Measurements from ENCODE around the gene ACOT8.
"Not testable (repeated sequence)": the region's sequence is repeated elsewhere in the genome, so short reads cannot be mapped to it uniquely, and the experiment has no call there.

The ACOT8 gene

DNA sequence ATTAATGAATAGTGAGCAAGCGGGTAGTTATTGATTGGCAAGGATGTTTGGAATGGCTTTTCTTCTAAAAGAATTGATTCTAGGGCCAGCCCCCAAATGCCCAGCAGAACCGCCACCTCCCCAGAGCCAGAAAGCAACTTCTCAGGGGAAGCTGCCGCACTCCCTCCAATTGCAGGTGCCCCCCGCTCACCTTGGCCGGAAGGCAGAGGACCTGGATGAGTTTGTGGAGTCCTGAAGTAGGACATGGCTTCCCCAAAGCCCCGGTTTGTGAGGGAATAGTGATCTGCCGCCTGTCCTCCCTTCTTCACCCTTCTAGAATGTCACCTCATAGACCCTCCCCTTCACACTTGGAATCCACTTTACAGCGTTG is 30.1 kb upstream of the ACOT8 start, which contains the start of gene SPATA25:
SPATA25 (minus strand) TSS at position 277 of the 370 bp plus-strand sequence; CDS start at position 245, 32 bp downstream.
- no peak for DNase-seq (ENCODE audit: low read depth)

DNA sequence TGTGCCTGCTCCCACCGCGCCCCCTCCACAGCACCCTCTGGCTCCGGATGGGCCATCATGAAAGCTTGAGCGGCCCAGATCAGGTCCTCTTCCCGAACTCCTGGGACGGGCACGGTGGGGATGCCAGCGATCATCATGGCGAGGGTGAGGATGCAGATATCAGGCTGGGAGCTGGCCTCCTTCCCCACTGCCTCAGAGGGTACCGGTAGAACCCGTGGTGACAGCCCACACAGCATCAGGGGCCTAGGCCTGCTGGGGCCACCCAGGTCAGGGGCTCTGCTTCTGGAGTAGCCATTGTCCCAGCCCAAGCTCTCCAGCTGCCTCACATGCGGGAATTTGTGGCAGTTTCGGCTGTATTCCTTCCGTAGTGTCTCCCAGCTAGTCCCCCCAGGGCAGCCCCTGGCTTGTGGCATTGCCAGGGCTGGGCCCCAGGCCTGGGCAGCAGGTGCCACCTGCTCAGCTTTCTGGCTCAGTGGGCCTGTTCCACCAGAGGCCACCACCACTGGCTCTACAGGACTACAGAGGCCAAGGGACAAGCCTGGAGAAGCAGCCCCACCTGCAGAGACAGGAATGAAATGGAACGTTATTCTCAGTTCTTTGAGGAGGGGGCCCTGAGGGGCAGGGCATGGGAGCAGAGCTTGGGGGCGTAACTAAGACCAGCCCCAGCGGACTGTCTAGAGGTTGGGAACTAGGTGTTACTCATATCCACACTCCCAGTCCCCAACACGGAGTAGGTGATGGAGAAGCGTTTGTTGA is 29.6 kb upstream of the ACOT8 start:
- no peak for DNase-seq (ENCODE audit: low read depth)

DNA sequence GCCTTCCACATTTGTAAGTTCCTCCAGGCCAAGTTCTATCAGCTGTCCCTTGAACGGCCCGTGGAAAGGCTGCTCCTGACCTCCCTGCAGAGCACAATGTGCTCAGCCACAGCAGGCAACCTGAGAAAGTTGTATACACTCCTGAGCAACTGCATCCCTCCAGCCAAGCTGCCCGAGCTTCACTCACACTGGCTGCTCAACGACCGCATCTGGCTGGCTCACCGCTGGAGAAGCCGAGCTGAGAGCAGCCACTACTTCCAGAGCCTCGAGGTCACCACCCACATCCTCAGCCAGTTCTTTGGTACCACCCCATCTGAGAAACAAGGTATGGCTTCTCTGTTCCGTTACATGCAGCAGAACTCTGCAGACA is 25.9 kb upstream of the ACOT8 start:
- DNase-seq (ENCODE audit: low read depth) = no peak

DNA sequence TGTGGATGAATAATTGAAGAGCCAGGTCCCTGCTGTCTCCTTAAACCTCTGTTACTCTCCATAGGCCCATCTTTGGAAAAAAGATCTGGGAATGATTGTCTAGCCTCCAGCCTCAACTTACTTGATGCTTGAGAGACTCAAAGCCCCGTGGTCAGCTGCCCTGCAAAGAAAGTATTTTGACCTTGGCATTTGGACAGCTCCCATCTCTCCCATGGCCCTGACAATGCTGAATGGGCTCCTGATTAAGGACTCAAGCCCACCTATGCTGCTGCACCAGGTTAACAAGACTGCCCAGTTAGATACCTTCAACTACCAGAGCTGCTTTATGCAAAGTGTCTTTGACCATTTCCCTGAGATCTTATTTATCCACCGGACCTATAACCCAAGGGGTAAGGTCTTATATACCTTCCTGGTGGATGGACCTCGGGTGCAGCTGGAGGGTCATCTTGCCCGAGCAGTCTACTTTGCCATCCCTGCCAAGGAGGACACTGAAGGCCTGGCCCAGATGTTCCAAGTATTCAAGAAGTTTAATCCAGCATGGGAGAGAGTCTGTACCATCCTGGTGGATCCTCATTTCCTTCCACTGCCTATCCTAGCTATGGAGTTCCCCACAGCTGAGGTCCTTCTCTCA is 25.4 kb upstream of the ACOT8 start:
- DNase-seq (ENCODE audit: low read depth) = no peak

DNA sequence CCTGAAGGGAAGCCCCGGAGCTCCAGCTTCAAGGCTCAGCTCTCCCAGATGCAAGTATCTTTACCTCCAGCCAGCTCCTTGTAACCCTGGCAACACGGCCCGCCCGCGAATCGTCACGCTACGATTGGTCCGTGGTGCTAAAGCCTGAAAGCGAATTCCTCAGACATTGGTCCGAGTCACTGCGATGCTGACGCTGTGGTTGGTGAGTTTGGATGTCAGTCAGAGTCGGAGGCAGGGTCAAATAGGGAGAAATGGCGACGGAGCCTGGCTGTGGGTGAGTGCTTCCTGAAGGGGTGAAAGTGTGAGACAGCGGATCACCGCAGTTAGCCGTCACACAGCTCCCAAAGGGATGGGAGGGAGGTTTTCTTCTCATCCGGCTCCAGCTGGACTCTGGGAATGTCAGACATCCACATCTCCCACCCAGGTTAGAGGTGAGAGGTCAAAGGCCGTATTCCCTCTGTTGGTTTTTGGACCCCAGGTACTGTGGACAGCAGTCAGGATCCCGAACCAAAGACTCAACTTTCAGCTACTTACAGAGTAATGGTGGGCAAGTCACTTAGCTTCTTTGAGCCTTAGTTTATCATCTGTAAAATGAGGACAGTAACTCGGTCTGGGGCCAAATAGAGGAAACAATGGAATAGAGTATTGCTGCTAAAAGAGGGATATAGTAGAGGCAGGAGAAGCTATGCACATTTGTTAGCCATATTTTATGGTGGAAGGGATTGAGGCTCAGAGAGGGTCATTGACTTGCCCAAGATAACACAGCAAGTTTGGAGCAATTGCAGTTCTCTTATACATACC is 24.0 kb upstream of the ACOT8 start, which contains the start of gene ZSWIM1:
ZSWIM1 (plus strand) TSS at position 240 of the 801 bp plus-strand sequence. CDS start 1,366 bp downstream, outside the sequence.
- DNase-seq (ENCODE audit: low read depth) = peak; percentile 99

DNA sequence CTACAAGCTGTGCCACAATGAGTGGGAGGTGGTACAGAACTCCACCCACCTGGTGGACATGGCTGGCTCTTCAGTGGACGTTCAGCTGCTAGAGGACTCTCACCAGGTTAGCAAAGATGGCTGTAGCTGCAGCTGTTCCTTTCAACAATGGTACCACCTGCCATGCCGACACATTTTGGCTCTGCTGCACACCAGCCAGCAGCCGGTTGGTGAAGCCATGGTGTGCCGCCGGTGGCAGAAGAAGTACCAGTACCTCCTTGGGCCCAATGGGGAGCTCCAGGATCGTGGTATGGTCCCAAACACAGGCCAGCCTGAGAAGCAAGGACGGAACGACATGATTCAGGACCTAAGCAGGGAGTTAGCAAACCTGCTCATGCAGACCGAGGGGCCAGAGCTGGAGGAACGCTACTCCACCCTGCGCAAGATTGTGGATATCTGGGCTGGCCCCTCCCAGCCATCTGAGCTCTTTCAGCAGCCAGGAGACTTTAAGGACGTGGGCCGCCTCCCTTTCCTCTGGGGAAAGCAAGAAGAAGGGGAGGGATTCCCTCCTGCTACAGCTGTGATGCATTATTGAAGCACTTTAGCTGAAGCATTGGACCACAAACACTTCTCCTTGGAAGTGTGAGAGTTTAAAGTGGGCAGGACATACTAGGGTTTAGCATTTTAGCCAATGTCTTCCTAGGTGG is 21.0 kb upstream of the ACOT8 start:
- no peak for DNase-seq (ENCODE audit: low read depth)

DNA sequence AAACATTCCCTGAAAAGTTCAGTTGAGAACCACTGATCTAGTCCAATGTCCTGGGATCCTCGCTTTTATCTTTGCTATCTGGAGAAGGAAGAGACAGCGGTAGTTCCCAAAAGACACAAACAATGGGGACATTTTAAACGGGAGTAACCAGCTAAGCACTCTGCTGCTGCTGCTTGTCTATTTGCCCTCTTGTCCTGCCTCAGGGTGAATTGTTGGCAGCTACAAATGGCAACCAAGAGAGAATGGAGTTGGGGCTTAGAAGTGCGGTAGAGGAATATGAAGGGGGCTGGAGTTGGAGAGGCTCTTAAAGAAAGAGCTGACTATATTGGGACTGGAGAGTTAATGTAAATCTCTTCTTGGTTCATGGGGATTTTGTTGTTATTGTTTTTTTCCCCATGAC is 17.4 kb upstream of the ACOT8 start:
- DNase-seq (ENCODE audit: low read depth) = no peak

DNA sequence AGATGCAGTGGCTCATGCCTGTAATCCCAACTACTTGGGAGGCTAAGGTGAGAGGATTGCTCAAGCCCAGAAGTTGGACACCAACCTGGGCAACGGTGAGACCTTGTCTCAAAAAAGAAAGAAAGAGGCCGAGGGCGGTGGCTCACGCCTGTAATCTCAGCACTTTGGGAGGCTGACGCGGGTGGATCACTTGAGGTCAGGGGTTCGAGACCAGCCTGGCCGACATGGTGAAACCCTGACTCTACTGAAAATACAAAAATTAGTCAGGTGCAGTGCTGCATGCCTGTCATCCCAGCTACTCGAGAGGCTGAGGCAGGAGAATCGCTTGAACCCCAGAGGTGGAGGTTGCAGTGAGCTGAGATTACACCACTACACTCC is 16.9 kb upstream of the ACOT8 start:
- not testable (repeated sequence) for DNase-seq (ENCODE audit: low read depth)

DNA sequence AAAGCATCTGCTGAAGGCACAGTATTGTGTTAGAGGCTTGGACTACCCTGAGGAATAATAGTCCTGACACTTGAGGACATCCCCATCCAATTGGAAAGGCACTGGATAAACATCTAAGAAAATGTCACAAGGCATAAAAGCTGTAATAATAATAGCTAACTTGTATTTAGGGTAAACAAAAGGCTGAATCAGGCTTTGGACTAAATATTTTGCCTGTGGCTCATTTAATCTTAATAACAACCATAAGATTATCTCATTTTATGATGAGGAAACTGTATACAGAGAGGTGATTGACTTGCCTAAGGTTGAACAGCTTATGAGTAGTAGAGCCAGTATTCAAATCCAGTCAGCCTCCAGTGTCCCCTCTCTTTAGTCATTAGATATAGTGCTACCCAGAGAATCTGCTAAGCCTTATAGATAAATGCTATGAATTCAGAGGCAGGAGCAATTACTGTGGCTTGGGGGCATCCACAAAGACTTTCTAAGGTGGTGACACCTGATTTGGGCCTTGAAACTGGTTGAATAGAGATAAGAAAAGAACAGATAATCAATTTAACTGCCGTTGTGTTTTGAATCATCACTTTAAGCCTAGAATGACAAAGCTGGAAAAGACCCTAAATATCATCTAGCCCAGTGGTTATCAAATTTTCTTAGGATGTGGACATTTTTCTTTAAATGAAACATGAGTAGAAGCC is 16.4 kb upstream of the ACOT8 start:
- no peak for DNase-seq (ENCODE audit: low read depth)

DNA sequence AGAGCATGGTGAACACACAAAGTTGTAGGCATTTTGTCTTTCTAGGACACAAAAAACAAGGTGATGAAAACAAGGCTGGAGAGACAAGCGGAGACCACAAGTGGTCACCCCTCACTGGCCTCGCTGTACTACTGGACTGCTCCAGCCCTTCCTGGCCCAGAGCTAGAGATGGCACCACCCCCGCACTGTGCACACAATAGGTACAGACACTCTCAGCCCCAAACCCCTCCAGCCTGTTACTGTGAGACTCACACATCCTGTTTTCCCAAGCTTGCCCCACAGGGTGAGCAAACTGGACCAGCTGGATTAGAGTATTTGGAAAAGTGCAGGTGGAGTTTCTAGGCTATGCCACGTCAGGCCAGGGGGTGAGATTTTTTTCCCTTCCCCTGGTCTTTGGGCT is 15.4 kb upstream of the ACOT8 start:
- no peak for DNase-seq (ENCODE audit: low read depth)

DNA sequence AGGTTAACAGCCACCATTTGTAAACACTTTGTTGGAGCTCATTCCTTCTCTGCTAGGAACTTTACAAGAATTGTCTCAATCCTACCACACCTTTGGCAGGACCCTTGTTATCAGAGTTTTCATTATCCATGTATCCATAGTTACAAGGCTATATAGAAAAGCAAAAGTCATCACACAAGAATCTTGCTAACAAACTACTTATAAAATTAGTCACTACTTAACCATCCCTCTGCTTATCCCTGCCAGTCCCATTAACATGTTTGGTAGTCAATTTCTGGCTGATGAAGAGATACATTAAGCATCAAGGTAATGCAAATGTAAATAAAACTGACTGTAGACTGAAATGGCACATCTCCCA is 10.6 kb upstream of the ACOT8 start:
- DNase-seq (ENCODE audit: low read depth) = no peak

DNA sequence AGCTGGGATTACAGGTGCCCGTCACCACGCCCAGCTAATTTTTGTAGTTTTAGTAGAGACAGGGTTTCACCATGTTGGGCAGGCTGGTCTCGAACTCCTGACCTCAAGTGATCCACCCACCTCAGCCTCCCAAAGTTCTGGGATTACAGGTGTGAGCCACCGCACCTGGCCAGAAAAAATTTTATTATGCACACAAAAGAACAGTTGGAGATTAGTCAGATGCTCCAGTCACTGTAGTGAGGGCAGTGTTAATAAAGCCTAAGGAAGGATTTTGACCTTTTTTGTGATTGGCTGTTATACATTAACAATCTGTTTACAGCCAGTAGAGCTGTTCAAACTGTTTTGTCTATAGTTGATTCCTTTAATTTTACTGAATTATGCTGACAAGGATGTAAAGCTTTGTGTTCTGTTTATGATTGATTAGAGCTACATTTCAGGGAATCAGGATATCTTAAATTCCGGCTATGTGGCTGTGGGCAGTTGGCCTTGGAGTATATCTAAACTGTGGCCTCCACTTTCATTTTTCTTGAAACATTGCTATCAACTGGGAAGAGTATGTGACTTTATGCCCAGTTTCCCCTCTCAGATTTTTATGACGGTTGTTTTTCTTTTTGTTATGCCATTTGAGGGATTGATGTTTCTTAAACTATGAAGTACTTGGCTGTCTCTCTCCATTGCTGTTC is 10.1 kb upstream of the ACOT8 start:
- DNase-seq (ENCODE audit: low read depth) = no peak

DNA sequence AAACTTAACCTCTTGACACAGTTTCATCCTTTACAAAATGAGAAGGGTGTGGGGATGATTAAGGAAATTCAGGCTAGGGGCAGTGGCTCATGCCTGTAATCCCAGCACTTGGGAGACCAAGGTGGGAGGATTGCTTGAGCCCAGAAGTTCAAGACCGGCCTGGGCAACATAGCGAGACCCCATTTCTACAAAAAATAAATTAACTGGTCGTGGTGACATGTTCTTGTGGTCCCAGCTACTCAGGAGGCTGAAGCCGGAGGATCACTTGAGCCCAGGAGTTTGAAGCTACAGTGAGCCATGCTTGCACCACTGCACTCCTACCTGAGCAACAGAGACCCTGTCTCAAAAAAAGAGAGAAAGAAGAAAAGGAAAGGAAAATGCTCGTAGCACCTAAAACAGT is 9.3 kb upstream of the ACOT8 start:
- DNase-seq (ENCODE audit: low read depth) = no peak

DNA sequence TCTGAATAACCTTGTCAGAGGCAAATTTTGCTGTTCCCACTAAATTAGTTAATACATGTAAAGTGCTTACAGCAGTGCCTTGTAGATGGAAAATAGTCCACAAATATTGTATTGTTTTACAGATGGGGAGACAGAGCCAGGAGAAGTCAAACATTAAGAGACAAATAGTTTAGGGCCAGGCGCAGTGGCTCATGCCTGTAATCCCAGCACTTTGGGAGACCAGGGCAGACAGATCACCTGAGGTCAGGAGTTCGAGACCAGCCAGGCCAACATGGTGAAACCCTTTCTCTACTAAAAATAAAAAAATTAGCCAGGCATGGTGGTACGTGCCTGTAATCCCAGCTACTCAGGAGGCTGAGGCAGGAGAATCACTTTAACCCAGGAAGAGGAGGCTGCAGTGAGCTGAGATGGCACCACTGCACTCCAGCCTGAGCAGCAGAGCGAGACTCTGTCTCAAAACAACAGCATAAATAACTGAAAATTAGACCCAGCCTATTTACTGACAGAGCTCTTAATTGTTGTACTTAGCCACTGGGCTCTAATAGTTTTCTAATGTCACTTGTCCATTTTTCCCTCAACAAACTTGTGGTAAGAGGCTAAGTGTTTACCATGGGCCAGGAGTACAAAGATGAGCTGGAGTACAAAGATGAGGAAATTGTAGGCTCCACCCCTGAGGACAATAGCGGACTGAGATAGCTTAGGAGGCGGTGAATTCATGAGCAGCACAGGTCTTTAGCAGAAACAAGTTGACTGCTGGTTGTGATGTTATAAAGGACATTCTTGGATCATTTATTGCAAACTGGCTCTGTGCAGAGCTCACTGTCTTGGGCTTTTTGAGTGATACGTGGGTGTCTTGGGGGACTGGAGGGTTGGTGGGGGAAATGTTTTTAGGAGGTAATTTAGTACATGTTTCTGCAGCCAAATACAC is 6.6 kb upstream of the ACOT8 start:
- no peak for DNase-seq (ENCODE audit: low read depth)

DNA sequence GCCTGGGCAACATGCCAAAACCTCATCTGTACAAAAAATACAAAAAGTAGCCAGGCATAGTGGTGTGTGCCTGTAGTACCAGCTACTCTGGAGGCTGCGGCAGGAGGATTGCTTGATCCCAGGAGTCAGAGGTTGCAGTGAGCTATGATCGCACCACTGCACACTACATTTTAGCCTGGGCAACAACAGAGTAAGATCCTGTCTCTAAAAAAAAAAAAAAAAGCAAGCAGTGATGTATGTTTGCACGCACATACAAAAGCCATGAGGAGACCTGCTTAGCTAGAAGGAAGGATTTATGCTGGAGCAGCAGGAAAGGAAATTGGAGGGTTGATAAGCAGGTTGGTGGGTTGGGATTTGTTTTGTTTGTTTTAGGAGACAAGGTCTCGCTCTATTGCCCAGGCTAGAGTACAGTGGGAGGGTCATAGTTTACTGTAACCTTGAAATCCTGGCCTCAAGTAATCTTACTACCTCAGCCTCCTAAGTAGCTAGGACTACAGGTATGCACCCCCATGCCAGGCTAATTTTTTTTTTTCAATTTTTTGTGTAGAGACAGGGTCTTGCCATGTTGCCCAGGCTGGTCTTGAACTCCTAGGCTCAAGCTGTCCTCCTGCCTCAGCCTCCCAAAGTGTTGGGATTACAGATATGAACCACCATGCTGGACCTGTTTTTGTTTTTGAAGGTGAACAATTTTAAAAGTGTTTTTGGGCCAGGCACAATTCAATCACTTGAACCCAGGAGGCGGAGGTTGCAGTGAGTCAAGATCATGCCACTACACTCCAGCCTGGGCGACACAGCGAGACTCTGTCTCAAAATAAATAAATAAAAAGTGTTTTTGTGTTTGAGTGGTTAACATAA is 4.3 kb upstream of the ACOT8 start:
- DNase-seq (ENCODE audit: low read depth) = no peak

DNA sequence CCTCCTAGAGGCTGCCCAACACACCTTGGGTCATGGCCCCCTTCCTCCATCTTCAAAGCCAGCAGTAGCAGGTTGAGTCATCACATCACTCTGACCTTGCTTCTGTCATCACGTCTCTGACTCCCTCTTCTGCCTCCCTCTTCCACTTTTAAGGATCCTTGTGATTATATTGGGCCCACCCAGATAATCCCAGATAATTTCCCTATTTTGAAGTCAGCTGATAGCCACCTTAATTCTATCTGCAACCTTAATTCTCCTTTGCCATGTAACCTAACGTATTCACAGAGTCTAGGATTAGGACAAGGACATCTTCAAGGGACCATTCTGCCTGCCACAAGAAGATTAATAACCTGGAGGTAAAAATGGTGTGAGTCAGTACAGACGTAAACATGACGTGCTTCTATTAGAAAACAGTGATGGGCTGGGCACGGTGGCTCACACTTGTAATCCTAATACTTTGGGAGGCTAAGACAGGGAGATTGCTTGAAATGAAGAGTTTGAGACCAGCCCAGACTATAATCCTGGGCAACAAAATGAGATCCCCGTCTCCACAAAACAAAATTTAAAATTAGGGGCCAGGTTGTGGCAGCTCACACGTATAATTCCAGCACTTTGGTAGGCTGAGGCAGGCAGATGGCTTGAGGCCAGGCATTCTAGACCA is 3.5 kb upstream of the ACOT8 start:
- no peak for DNase-seq (ENCODE audit: low read depth)

DNA sequence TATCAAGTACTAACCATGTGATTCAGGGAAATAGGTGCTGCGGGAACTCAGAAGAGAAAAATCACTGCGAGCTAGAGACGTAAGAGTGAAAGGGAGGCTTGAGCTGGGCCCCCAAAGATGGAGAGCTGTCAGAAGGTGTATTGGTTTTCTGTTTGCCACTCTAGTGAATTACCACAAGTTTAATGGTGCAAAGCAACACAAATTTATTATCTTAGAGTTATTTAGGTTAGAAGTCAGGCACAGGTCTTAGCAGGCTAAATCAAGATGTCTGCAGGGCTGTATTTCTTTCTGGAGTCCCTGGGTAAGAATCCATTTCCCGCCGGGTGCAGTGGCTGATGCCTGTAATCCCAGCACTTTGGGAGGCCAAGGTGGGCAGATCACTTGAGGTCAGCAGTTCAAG is 2.7 kb upstream of the ACOT8 start:
- no peak for DNase-seq (ENCODE audit: low read depth)

DNA sequence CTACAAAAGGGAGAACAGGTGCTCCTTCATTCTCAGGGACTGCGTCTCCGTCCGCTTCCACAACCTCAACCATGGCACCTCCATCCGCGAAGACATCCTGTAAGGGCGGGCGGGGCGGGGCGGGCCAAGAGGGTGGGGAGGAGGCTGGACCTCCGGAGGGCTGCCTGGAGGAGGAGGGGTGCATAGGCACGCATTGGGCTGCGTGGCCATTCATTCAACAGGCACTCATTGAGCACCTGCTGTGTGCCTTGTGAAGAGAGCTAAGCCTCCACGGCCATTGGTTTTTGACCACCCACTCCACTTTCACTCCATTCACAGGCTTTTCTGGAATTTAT is 657 bp upstream of the ACOT8 start:
- no peak for DNase-seq (ENCODE audit: low read depth)

DNA sequence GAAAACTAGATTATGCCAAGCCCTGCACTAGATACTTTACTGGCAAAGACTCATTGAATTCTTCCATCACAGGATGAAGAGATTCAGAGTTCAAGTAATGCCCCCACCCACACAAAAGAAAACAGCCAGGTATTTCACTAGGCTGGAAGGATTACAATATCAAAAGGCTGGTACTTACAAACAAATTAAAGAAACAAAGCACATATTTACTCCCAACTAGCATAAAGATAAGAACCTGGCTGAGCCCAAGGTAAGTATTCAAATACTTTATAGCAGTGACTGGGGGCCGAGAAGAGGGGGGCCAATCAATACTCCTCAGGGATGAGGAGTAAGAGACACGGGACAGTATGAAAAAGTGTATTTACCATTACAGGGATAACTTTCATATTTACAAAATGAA is 3.7 kb downstream of the ACOT8 start:
- no peak for DNase-seq (ENCODE audit: low read depth)

Data from stimulated activated CD8-positive, alpha-beta memory T cell treated with anti-CD3 and anti-CD28 coated beads, Interleukin-15, amount 100 ng/mL, for 1 hour (primary cell).